PC-3 (cell line): Measurements from ENCODE around the gene GUF1.

Experiments used
- EZH2 ChIP-seq: fragments of 300-600 bp; sonication (generic); IDR thresholded peaks from one replicate; pipeline ENCODE4 v1.6.1; 2017; ENCODE audit warnings: antibody characterized with exemption, mild to moderate bottlenecking, low read length; ENCODE audit not compliant: unreplicated experiment
- TF ChIP-seq, protein P1 (sequence below): fragments of 300-600 bp; sonication (generic); conservative IDR thresholded peaks from 2 replicates; pipeline ENCODE4 v1.5.1; 2017; ENCODE audit warnings: antibody characterized with exemption, low read depth, mild to moderate bottlenecking, low read length

DNA sequence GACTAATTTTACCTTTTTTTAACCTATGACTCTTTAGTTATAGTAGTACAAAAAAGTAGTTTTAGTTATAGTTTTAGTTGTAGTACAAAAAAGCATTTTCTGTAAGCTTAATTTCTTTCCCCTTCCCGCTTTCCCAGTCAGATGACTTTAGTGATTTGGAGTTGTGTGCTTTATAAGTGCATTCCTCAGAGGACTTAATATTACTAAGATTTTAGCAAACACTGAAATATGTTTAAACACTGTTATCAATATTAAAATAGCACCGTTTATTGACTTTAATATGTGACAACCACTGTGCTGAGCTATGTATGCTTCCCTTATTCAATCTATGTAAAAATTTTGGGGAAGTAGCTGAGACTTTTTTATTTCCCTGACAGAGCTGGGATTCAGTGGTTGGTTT is 22.8 kb downstream of the GUF1 start:
- TF ChIP-seq, protein P1, sequence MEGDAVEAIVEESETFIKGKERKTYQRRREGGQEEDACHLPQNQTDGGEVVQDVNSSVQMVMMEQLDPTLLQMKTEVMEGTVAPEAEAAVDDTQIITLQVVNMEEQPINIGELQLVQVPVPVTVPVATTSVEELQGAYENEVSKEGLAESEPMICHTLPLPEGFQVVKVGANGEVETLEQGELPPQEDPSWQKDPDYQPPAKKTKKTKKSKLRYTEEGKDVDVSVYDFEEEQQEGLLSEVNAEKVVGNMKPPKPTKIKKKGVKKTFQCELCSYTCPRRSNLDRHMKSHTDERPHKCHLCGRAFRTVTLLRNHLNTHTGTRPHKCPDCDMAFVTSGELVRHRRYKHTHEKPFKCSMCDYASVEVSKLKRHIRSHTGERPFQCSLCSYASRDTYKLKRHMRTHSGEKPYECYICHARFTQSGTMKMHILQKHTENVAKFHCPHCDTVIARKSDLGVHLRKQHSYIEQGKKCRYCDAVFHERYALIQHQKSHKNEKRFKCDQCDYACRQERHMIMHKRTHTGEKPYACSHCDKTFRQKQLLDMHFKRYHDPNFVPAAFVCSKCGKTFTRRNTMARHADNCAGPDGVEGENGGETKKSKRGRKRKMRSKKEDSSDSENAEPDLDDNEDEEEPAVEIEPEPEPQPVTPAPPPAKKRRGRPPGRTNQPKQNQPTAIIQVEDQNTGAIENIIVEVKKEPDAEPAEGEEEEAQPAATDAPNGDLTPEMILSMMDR, result no peak
- no peak for TF ChIP-seq EZH2
